HL-60 (cell line): Measurements from ENCODE around the gene ATP11A.

Experiments
- CTCF ChIP-seq: IDR thresholded peaks from one replicate; pipeline ENCODE4 v1.5.1; 2011; ENCODE audit warnings: low read length, control low read depth, inconsistent platforms; ENCODE audit not compliant: insufficient read depth
- GABPA ChIP-seq: IDR thresholded peaks from 2 replicates; pipeline ENCODE4 v1.6.1; 2012; ENCODE audit warnings: low read depth
- POLR2AphosphoS5 ChIP-seq: IDR thresholded peaks from 2 replicates; pipeline ENCODE4 v1.6.1; 2012; ENCODE audit warnings: low read depth
- REST ChIP-seq: IDR thresholded peaks from 2 replicates; pipeline ENCODE4 v1.6.1; 2012; ENCODE audit warnings: low read depth; ENCODE audit not compliant: insufficient replicate concordance
- SPI1 ChIP-seq: IDR thresholded peaks from 2 replicates; pipeline ENCODE4 v1.6.1; 2012; ENCODE audit warnings: low read depth, mild to moderate bottlenecking, borderline replicate concordance

GRCh38 chr13:112849500-112849899 is 159.7 kb downstream of the ATP11A start:
- no peak for TF ChIP-seq CTCF
- no peak for TF ChIP-seq POLR2AphosphoS5
- TF ChIP-seq GABPA = no peak
- no peak for TF ChIP-seq REST
- no peak for TF ChIP-seq SPI1
